ENCODE measurements around the gene ARHGEF39. TPM values are rescaled to one million over a fixed set of nuclear protein-coding genes. Genes with fewer than 3 reads are reported as not detected.

ARHGEF39 gene
- total RNA-seq, 1 experiment from 2014 or later: 31.4 TPM

- H3K9me3 Mint-ChIP-seq (ENCODE audit: unreplicated experiment): no peaks in the 10 kb centered on the region
- intact Hi-C loops (cut with micrococcal nuclease; ENCODE audit: unreplicated experiment): no loop called here
- Histone ChIP-seq H3K9me3 (no peaks in the 10 kb centered on the region), H3K36me3 (ENCODE audit: control insufficient read depth, insufficient read depth, low read length) (peaks cover 8% of the 10 kb centered on the region), H3K27me3 (replicated peaks; ENCODE audit: control insufficient read depth, insufficient read depth, low read length) (no peaks in the 10 kb centered on the region), H3K4me3 (ENCODE audit: low read depth, low read length) (no peak overlapping the region), H3K4me1 (no peaks in the 10 kb centered on the region)
- no peak overlapping the region for H3K27ac Mint-ChIP-seq (ENCODE audit: unreplicated experiment)
- H3K36me3 Mint-ChIP-seq (ENCODE audit: insufficient read depth, unreplicated experiment): peaks cover 74% of the 10 kb centered on the region
- H3K4me3 Mint-ChIP-seq (ENCODE audit: unreplicated experiment): no peak overlapping the region
- CTCF ChIA-PET: interaction anchor here (1.3 kb wide), 1 partner anchor 46 kb away, joined by 3 read pairs; the partner anchor contains the start of gene ARHGEF39
- POLR2A ChIA-PET: interaction anchor here (1.1 kb wide), 1 partner anchor 17 kb away, joined by 3 read pairs; no protein-coding TSS in a partner anchor
- TSS peak; percentile 32 for BruUV-seq (replicated peaks)
- TF ChIP-seq CTCF (IDR thresholded peaks at IDR 0.05; ENCODE audit: insufficient read depth in 1 of 2, low read depth in 1 of 2, low read length in 1 of 2, severe bottlenecking in 1 of 2, unreplicated experiment in 1 of 2): no peak
- no peaks in the 10 kb centered on the region for H3K27me3 Mint-ChIP-seq (ENCODE audit: insufficient read depth, unreplicated experiment)
- no peak for DNase-seq
- H3K4me1 Mint-ChIP-seq (ENCODE audit: low read depth, unreplicated experiment): no peaks in the 10 kb centered on the region
These were observed 46.0 kb upstream of the ARHGEF39 start for GRCh38 chr9:35710818-35711500.

- H3K36me3 ChIP-seq (ENCODE audit: control insufficient read depth, insufficient read depth, low read length): peaks cover 11% of the 10 kb centered on the region
- no peaks in the 10 kb centered on the region for H3K27me3 Mint-ChIP-seq (ENCODE audit: insufficient read depth, unreplicated experiment)
- H3K9me3 ChIP-seq: no peaks in the 10 kb centered on the region
- no peak overlapping the region for H3K4me3 Mint-ChIP-seq (ENCODE audit: unreplicated experiment)
- no TSS peak for BruUV-seq (replicated peaks)
- no peak overlapping the region for H3K4me3 ChIP-seq (ENCODE audit: low read depth, low read length)
- intact Hi-C loops (cut with micrococcal nuclease; ENCODE audit: unreplicated experiment): no loop called here
- H3K4me1 ChIP-seq: no peaks in the 10 kb centered on the region
- ChIA-PET POLR2A (no interaction called here), CTCF (interaction anchor here (1.0 kb wide), 1 partner anchor 11 kb away, joined by 5 read pairs; no protein-coding TSS in a partner anchor)
- H3K4me1 Mint-ChIP-seq (ENCODE audit: low read depth, unreplicated experiment): no peaks in the 10 kb centered on the region
- TF ChIP-seq CTCF (IDR thresholded peaks at IDR 0.05; ENCODE audit: insufficient read depth in 1 of 2, low read depth in 1 of 2, low read length in 1 of 2, severe bottlenecking in 1 of 2, unreplicated experiment in 1 of 2): no peak
- DNase-seq: no peak
- H3K36me3 Mint-ChIP-seq (ENCODE audit: insufficient read depth, unreplicated experiment): peaks cover 71% of the 10 kb centered on the region
- H3K9me3 Mint-ChIP-seq (ENCODE audit: unreplicated experiment): no peaks in the 10 kb centered on the region
- no peaks in the 10 kb centered on the region for H3K27me3 ChIP-seq (replicated peaks; ENCODE audit: control insufficient read depth, insufficient read depth, low read length)
- no peak overlapping the region for H3K27ac Mint-ChIP-seq (ENCODE audit: unreplicated experiment)
These were observed 43.2 kb upstream of the ARHGEF39 start for GRCh38 chr9:35708146-35708545.

- no peak for TF ChIP-seq CTCF (IDR thresholded peaks at IDR 0.05; ENCODE audit: insufficient read depth in 1 of 2, low read depth in 1 of 2, low read length in 1 of 2, severe bottlenecking in 1 of 2, unreplicated experiment in 1 of 2)
- Histone ChIP-seq H3K9me3 (no peaks in the 10 kb centered on the region), H3K27me3 (replicated peaks; ENCODE audit: control insufficient read depth, insufficient read depth, low read length) (no peaks in the 10 kb centered on the region), H3K36me3 (ENCODE audit: control insufficient read depth, insufficient read depth, low read length) (peaks cover 11% of the 10 kb centered on the region), H3K4me1 (no peaks in the 10 kb centered on the region), H3K4me3 (ENCODE audit: low read depth, low read length) (no peak overlapping the region)
- ChIA-PET POLR2A (no interaction called here), CTCF (interaction anchor here (0.6 kb wide), 1 partner anchor 10 kb away, joined by 3 read pairs; no protein-coding TSS in a partner anchor)
- H3K4me3 Mint-ChIP-seq (ENCODE audit: unreplicated experiment): no peak overlapping the region
- H3K27me3 Mint-ChIP-seq (ENCODE audit: insufficient read depth, unreplicated experiment): no peaks in the 10 kb centered on the region
- no TSS peak for BruUV-seq (replicated peaks)
- intact Hi-C loops (cut with micrococcal nuclease; ENCODE audit: unreplicated experiment): no loop called here
- H3K36me3 Mint-ChIP-seq (ENCODE audit: insufficient read depth, unreplicated experiment): peaks cover 70% of the 10 kb centered on the region
- no peak overlapping the region for H3K27ac Mint-ChIP-seq (ENCODE audit: unreplicated experiment)
- no peak for DNase-seq
- H3K4me1 Mint-ChIP-seq (ENCODE audit: low read depth, unreplicated experiment): no peaks in the 10 kb centered on the region
- no peaks in the 10 kb centered on the region for H3K9me3 Mint-ChIP-seq (ENCODE audit: unreplicated experiment)
These were observed 42.0 kb upstream of the ARHGEF39 start for GRCh38 chr9:35706951-35707350.
